HFFc6 (cell line): ENCODE results near the gene ZNRF3. TPM values are rescaled to one million over a fixed set of nuclear protein-coding genes. Genes with fewer than 3 reads are reported as not detected.

Experiments
- DNase-seq: peaks from one replicate; pipeline ENCODE4 v3.0.0-alpha.2; 2018
- H3K27ac Mint-ChIP-seq: 2 replicates; pipeline ENCODE4 v1.8.0; 2020; ENCODE audit warnings: mild to moderate bottlenecking, mixed read lengths
- H3K27me3 Mint-ChIP-seq: 2 replicates; pipeline ENCODE4 v1.8.0; 2021; ENCODE audit warnings: mild to moderate bottlenecking, moderate library complexity, mixed read lengths; ENCODE audit not compliant: insufficient read depth
- H3K36me3 Mint-ChIP-seq: 2 replicates; pipeline ENCODE4 v1.8.0; 2021; ENCODE audit warnings: low read depth, mixed read lengths
- H3K4me1 Mint-ChIP-seq: 2 replicates; pipeline ENCODE4 v1.8.0; 2020; ENCODE audit warnings: low read depth, mixed read lengths
- H3K4me3 Mint-ChIP-seq: 2 replicates; pipeline ENCODE4 v1.8.0; 2020; ENCODE audit warnings: mild to moderate bottlenecking, moderate library complexity, mixed read lengths
- H3K9me3 Mint-ChIP-seq: 2 replicates; pipeline ENCODE4 v1.8.0; 2020; ENCODE audit warnings: mild to moderate bottlenecking, mixed read lengths
- total RNA-seq, 6 experiments: library from RNA; stranded (reverse); fragmentation: NEBNext Ultra II Directional; extraction: Animal tissue kit (Norgen Biotek cat#: 25700); gene quantifications; 2 replicates in 1 of 6; 3 replicates in 5 of 6; pipeline ENCODE4 v1.2.3, GENCODE V29; 2021
- TF ChIP-seq, protein P1 (sequence below): fragments of 200-600 bp; sonication (generic); IDR thresholded peaks from 2 replicates; pipeline ENCODE4 v1.5.0; 2021; ENCODE audit warnings: antibody characterized with exemption, mild to moderate bottlenecking

ZNRF3 gene
- total RNA-seq, 6 experiments from 2014 or later: 3.3 to 4.7 (median 3.6) TPM

DNA sequence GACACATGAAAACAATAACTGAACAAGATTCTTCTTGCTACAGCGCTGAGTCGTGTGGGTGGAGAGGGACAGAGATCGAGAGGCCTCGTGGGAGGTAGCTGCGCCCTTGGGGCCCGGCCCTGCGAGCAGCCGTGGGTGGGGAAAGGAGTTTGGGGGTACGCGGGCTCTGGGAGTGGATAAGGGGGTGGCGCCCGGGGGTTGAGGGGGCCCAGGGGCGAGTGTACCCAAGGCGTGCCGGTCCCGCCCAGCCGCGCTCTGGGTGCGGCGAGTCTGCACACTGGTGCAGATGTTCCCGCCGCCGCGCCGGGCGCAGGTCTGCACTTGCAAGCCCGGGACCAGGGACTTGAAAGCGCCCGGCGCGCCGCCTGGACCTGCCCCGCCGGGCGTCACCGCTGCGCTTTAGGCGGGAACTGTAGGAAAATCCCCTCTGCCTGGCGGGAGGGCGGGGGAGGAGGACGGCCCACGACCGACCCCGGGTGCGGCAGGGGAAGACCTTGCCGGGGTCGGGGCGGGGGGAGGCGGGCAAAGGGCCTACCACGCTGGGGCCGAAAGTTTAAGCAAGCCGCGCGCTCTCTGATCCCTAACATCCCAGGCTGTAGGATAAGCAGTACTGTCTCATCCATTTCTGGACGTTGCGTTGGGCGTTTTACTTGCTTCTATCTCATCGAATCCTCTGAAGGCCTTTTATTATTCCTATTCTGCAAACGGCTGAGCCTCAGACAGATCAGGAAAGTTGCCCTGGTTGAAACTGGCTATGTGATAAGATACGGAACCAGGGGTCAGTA, 188.1 kb downstream of the ZNRF3 start:
- Mint-ChIP-seq H3K27ac (no peak overlapping the region), H3K4me3 (peak overlapping the region; percentile 79), H3K4me1 (no peaks in the 10 kb centered on the region; the same call in 1 of the 2 replicates), H3K9me3 (no peaks in the 10 kb centered on the region), H3K36me3 (no peaks in the 10 kb centered on the region), H3K27me3 (peaks cover 39% of the 10 kb centered on the region)
- TF ChIP-seq, protein P1, sequence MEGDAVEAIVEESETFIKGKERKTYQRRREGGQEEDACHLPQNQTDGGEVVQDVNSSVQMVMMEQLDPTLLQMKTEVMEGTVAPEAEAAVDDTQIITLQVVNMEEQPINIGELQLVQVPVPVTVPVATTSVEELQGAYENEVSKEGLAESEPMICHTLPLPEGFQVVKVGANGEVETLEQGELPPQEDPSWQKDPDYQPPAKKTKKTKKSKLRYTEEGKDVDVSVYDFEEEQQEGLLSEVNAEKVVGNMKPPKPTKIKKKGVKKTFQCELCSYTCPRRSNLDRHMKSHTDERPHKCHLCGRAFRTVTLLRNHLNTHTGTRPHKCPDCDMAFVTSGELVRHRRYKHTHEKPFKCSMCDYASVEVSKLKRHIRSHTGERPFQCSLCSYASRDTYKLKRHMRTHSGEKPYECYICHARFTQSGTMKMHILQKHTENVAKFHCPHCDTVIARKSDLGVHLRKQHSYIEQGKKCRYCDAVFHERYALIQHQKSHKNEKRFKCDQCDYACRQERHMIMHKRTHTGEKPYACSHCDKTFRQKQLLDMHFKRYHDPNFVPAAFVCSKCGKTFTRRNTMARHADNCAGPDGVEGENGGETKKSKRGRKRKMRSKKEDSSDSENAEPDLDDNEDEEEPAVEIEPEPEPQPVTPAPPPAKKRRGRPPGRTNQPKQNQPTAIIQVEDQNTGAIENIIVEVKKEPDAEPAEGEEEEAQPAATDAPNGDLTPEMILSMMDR: no peak
- no peak for DNase-seq

DNA sequence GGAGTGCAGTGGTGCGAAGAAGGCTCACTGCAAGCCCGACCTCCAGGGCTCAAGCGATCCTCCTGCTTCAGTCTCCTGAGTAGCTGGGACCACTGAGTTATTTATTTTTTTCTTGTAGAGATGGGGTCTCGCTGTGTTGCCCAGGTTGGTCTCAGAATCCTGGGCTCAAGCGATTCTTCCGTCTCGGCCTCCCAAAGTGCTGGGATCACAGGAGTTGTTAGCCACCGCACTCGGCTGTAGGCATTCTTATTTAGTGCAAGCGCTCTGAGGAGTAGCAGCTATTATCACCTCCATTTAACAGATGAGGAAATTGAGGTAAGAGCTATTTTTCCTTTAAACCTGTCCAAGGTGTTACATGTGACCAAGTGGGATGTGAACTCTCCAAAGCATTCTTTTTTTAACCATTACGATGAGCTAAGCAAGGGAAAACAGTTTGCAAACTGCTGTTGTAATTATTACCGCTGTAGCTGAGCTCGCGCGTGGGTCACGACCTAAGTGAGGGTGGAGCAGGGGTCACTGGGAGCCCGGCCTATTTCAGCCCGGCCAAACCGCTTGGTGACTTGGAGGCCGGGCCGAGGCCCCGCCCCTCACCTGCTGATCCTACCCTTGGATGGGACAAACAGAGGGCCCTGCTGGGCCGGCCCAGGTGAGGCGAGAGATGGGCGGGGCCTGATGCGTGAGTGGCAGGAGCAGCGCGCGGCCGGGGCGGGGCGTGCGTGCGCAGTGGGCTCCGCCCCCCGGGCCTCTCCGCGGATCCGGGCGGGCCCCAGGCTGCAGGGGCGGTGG, 189.0 kb downstream of the ZNRF3 start:
- Mint-ChIP-seq H3K9me3 (no peaks in the 10 kb centered on the region), H3K4me1 (no peaks in the 10 kb centered on the region; the same call in 1 of the 2 replicates), H3K27ac (no peak overlapping the region), H3K4me3 (peak overlapping the region; percentile 75), H3K36me3 (no peaks in the 10 kb centered on the region), H3K27me3 (peaks cover 41% of the 10 kb centered on the region)
- TF ChIP-seq, protein P1: no peak
- DNase-seq: no peak

DNA sequence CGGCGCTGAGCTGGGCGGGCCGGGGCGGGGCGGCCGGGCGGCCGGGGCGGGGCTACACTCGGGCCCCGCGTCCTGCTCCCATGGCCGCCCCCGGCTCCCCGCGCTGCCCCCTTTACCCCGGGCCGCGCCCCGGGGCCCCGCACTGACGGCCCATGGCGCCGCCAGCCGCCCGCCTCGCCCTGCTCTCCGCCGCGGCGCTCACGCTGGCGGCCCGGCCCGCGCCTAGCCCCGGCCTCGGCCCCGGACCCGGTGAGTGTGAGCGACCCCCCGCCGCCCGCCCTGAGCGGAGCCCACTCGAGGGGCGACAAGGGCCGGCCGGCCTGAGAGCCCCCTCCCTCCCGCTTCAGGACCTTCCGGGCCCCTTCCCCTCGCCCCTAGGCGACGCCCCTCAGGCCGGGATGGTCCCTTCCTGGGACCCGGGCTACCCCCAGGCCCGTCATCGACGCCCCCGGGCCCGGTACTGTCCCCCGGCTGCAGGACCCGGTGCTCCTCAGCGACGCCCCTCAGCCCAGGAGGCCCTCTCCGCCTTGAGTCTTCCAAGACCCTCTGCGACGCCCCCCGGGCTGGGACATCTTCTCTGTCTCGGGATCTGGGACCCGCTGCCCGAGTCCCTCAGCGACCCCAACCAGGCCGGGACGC, 189.7 kb downstream of the ZNRF3 start, which contains the start of gene KREMEN1:
KREMEN1 (plus strand) TSS at position 57 of the 639 bp plus-strand sequence; CDS start at position 153, 96 bp downstream.
- no peaks in the 10 kb centered on the region for H3K9me3 Mint-ChIP-seq
- H3K4me1 Mint-ChIP-seq: no peaks in the 10 kb centered on the region; the same call in 1 of the 2 replicates
- H3K4me3 Mint-ChIP-seq: peak within 1 kb of the TSS; percentile 75
- no peak within 1 kb of the TSS for H3K27ac Mint-ChIP-seq
- TF ChIP-seq, protein P1: no peak
- H3K36me3 Mint-ChIP-seq: no peaks in the 10 kb centered on the region
- peaks cover 45% of the 10 kb centered on the region for H3K27me3 Mint-ChIP-seq
- DNase-seq: no peak

DNA sequence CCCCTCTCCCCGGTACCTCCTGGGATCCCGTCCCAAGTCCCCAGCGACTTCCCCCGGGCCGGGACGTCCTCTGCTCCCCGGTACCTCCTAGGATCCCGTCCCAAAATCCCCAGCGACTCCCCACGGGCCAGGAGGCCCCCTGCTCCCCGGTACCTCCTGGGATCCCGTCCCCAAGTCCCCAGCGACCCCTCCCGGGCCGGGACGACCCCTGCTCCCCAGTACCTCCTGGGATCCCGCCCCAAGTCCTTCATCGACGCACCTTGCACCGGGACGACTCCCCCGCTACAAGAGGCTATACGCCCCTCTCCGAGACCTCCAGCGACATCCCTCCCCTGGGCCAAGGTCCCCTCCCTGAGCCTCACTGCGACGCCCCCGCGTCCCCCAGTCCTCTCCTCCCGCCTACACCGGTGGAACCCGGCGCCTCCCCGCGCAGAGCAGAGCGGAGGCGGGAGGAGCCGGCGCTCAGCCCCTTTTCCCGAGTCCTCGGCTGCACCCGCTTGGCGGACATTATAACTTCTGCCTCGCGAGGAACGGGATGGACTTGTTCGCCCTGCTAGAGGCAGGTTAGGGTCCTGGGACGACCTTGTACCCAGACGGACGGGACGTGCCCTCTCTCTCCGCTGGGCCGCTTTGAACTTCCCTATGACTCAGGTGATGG, 190.4 kb downstream of the ZNRF3 start:
- no peaks in the 10 kb centered on the region; the same call in 1 of the 2 replicates for H3K4me1 Mint-ChIP-seq
- H3K4me3 Mint-ChIP-seq: peak overlapping the region; percentile 13; the same call in 1 of the 2 replicates
- TF ChIP-seq, protein P1: no peak
- peaks cover 46% of the 10 kb centered on the region for H3K27me3 Mint-ChIP-seq
- DNase-seq: no peak
- no peaks in the 10 kb centered on the region for H3K36me3 Mint-ChIP-seq
- H3K27ac Mint-ChIP-seq: no peak overlapping the region
- H3K9me3 Mint-ChIP-seq: no peaks in the 10 kb centered on the region

- H3K4me1 Mint-ChIP-seq: no peaks in the 10 kb centered on the region; the same call in 1 of the 2 replicates
- TF ChIP-seq, protein P1: no peak
- peaks cover 40% of the 10 kb centered on the region for H3K27me3 Mint-ChIP-seq
- no peaks in the 10 kb centered on the region for H3K9me3 Mint-ChIP-seq
- H3K27ac Mint-ChIP-seq: no peak overlapping the region
- DNase-seq: no peak
- H3K36me3 Mint-ChIP-seq: no peaks in the 10 kb centered on the region
- no peak overlapping the region for H3K4me3 Mint-ChIP-seq
Observed at GRCh38 chr22:29074276-29074772, 191.0 kb downstream of the ZNRF3 start.
